ENCODE results near the gene ZNF853.
"Not testable (repeated sequence)": the region's sequence is repeated elsewhere in the genome, so short reads cannot be mapped to it uniquely, and the experiment has no call there.

ZNF853 gene

DNA sequence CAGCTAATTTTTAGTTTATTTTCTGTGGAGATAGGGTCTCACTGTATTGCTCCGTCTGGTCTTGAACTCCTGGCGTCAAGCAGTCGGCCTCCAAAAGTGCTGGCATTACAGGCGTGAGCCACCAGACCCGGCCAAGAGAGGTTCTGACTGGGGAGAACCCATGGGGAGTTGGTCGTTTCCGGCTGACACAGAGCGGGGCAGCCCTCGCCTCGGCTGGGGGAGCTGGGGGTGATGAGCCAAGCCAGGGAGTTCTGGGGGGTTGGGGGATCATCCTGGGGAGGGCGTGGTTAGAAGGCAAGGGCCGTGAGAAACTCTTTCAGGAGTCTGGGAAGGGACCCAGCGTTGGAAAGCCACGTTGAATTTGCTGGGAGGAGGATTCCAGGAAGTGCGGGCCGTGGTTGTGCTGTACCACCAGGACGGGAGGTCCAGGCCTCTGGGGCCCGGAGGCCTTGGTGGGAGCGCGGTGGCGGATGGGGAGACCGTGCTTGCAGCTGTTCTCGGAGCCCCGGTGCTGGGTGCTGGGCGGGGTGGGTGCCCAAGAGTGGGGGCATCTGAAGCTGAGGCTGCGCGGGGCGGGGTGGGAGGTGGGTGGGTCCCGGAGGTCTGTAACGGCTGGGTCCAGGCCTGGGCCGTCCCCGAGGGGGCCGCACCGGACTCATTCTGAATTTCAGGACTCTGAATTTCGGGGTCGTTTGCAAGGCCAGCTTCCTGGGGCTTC is 8.4 kb upstream of the ZNF853 start:
- no peak for DNase-seq

DNA sequence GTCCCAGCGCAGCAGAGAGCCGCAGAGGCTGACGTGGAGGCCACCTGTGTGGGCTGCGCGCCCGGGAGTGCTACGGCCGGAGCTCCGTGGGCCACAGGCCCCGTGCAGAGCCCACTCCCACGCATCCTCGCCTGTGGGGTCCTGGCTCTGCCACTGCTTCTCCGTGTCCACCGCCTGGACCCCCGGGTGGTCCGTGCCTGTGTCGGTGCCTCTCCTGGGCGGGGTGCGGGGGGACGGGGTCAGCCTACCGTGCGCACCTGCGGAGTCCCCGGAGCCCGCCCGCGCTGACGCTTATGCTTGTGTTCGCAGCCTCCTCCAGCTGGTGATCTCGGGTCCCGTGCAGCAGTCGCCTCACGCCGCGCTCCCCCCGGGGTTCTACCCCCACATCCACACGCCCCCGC is 7.8 kb upstream of the ZNF853 start:
- DNase-seq = no peak

DNA sequence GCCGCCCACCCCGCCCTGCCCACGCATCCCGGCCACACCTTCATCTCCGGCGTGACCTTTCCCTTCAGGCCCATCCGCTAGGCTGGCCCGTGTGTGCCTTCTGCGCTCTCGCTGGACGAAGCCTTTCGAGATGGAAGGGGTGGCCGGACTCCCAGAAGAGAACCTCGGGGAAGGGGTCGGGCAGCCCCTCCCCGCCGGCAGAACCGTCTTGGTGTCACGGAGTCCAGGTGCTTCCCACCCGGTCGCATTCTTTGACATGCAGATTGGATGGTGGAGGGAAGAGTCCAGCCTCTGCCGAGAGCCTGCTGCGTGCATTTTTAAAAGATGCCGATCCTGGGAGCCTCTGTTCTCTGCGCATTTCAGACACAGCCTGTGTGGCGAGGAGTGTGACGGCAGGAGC is 7.3 kb upstream of the ZNF853 start:
- DNase-seq = no peak

DNA sequence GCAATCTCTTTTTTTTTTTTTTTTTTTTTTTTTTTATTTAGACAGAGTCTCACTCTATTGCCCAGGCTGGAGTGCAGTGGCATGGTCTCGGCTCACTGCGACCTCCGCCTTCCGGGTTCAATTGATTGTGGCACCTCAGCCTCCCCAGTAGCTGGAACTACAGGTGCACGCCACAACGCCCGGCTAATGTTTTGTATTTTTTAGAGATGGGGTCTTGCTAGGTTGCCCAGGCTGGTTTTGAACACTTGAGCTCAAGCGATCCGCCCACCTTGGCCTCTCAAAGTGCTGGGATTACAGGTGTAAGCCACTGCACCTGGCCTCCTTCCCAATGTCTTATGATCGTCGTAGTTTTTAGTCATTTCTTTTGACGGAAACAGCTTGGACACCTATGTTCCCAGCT is 6.6 kb upstream of the ZNF853 start:
- DNase-seq = no peak

DNA sequence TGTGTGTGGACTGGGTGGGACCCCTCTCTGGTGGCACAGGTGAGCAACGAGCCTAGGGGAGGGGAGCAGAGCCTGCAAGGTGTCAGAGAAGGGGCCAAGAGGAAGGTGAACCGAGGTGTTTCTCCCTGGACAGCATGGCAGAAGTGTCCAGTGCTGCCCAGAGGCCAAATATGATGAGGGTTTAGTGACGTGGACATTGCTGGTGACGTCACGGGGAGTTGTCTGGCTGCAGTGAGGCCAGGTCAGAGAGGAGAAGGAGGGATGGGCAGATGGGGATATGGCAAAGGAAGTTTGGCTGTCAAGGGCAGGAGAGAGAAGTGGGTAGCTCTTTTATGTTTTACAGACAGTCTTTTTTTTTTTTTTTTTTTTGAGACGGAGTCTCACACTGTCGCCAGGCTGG is 2.6 kb upstream of the ZNF853 start:
- no peak for DNase-seq

DNA sequence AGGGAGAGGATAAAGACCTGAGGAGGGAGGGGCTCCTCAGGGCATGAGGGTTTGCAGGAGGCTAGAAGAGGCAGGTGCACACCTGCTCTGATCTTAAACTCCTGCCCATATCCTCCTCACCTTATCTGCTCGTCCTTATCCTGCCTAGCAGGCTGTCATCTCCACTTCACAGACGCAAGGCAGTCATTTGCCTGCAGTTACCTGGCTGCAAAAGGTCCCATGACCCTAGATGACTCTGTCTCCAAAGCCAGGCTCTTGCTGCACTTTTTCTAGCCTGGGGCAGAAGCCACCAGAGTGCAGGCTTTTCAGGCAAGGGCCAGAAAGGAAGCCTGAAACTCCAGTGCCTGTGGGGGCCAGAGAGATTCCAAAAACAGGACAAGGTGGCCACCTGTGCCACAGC is 1.7 kb upstream of the ZNF853 start:
- no peak for DNase-seq

DNA sequence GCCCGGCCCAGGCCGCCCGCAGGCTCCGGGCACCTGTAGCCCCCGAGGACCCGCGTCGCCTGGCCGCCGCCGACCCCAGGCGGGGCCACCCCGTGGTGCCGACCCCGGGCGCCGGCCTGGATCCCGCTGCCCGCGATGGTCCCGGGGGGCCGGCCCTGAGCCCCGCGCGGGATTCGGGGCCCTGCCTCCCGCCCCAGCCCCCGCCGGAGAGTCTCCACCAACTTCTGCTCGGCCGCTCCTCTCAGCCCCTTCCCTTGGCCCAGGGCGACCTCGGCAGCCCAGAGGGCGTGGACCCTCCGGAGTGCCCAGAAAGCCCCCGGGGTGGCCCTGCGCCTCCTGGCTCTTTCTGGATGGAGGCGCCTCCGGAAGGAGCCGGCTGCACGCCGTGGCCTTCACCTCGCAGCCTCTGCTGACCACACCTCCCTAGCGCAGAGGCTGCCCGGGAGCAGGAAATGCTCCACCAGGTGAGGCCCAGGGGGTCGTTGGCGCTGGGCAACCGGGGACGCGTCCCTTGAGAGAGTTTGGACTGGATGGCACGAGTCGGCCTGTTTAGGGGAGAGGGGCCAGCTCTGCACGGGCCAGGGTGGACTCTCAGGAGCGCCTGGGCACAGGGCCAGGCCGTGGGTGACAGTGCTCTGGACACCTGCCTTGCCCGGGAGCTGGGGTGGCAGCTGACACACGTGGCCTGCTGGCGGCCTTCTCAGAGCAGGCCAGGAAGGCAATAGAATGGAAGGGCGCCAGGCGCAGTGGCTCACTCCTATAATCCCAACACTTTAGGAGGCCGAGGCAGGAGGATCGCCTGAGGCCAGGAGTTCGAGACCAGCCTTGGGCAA is 529 bp downstream of the ZNF853 start:
- no peak for DNase-seq

DNA sequence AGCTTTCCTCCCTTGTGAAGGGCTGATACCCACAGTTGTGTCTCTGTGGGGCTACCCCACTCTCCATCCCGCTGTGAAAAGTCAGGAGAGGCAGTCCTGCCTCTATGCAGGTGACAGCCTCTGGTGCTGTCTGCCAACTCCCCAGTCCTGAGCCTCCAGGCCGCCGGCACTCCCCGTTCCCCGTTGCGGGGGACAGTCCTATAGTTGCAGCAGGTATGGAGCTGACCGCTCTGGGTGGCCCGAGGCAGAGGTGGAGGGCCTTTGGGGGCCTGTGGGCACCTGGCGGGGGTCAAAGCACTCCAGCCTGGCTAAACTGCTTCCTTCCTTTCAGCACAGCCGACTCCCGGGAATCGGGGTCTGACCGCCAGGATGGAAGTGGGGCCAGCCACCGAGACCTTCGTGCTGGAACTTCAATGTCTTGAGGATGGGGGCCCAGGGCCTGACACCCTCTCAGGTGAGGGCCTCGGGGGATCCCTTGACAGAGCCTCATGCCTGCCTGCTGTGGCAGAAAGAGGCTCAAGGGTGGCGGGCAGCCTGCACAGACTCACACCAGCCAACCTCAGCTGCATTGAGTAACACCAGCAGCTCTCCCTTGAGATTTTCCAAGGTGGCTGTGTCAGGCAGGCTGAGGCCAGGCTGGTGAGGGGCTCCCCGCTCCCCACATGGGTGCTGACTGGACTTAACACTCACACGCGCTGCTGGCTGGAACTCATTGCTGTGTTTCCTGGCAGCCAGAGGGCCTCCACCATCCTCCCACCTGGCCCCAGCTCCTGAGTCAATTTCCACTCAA is 1.6 kb downstream of the ZNF853 start:
- DNase-seq = no peak

DNA sequence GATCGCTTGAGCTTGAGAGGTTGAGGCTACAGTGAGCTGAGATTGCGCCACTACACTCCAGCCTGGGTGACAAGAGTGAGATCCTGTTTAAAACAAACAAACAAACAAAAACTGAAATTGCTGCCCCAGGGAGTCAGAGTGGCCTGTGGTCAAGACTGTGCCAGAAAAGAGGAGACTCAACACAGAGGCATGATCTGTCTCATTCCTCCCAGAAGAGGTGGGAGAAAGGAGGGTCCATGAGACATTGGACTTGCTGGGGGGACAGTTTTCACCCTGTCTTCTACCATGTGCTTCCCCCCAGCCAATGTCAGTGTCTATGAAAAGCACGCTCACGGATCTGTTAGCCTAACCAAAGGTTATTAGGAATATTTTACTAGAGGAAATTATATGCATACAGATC is 3.2 kb downstream of the ZNF853 start:
- no peak for DNase-seq

DNA sequence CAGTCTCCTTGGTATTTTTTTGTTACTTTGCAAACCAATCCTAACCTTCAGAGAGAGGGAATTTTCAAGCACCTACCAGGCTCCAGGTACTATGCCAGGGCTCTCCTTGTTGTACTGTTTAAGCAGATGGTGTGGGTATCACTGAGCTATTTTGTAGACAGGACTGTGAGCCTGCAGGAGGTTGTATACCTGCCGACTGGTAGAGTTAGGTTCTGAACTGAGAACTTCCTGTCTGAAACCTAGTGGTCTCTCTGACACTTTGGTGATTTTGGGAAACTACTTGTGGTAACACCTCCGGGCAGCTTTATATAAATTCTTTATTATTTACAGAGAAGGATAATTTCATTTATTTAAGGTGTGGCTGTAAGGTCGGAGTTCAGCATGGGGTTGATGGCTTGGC is 4.6 kb downstream of the ZNF853 start:
- no peak for DNase-seq

DNA sequence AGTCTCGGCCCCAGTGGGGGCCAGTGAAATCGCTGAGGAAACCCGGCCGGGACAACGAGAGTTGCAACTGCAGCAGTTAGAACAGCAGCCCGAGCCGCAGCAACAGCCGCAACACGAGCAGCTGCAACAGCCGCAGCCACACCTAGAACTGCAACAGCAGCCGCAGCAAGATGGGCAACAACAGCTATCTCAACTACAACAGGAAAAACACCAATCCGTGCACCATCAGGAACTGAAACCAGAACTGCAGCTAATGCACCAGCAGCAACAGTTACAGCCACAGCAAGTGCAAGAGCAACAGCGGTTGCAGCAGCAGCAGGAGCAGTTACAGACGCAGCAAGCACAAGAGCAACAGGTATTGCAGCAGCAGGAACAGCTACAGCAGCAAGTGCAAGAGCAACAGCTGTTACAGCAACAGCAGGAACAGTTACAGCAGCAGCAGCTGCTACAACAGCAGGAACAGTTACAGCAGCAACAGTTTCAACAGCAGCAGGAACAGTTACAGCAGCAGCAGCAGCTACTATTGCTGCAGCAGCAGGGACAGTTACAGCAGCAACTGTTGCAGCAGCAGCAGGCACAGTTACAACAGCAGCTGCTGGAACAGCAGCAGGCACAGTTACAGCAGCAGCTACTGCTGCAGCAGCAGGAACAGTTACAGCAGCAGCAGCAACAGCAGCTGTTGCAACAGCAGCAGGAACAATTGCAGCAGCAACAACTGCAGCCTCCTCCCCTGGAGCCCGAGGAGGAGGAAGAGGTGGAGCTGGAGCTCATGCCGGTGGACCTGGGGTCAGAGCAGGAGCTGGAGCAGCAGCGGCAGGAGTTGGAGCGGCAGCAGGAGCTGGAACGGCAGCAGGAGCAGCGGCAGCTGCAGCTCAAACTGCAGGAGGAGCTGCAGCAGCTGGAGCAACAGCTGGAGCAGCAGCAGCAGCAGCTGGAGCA is 6.1 kb downstream of the ZNF853 start:
- no peak for DNase-seq

DNA sequence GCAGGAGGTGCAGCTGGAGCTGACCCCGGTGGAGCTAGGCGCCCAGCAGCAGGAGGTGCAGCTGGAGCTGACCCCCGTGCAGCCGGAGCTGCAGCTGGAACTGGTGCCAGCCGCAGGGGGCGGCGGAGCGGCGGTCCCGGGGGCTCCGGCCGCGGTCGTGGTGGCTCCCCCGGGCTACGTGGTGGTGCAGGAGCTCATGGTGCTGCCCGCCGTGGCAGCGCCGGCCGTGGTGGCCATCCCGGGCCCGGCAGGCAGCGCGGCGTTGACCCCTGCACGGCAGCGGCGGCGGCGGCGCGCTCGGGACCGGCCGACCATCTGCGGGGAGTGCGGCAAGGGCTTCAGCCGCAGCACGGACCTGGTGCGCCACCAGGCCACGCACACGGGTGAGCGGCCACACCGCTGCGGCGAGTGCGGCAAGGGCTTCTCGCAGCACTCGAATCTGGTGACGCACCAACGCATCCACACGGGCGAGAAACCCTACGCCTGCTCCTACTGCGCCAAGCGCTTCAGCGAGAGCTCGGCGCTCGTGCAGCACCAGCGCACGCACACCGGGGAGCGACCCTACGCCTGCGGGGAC is 6.8 kb downstream of the ZNF853 start:
- DNase-seq = no peak

DNA sequence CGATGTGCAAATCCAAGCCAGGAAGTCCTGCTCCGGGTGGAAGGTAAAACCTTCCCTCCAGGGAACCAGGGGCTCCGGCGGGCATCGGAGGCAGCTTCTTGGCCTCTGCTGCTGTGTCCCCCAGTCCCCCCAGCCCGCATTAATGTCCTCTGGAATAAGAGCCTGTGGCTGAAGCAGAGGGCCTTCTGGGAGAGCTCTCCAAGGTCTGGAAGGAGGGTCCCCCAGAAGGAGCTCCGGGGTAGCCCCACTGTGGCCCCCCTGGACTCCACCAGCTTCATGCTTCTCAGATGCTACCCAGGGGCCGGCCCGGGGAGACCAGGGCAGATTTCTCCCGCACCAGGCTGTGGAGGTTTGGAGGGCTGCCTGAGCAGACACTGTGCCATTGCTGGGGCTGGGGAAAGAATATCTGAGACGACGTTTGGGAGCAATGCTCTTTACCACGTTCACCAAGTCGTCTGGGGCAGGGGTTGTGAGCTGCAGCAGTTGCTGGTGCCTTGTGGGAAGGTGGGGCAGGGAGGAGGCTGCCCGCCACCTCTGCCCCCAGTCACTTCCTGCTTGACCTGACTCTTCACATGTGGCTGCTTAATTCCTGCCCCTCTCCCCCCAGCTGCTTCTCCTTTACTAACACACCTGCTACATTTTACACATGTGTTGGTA is 8.3 kb downstream of the ZNF853 start:
- no peak for DNase-seq

DNA sequence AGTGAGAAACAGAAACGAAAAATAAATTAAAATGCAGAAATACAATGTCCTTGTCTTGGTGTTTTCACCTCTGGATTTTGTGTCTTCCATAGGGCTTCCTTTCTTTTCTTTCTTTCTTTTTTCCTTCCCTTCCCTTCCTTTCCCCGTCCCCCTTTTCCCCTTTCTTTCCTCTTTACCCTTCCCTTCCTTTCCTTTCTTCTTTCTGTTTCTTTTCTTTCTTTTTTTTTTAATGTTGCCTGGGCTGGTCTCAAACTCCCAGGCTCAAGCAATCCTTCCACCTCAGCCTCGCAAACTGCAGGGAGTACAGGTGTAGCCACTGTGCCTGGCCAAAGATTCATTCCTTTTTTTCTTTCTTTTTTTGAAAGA is 8.8 kb downstream of the ZNF853 start:
- no peak for DNase-seq

DNA sequence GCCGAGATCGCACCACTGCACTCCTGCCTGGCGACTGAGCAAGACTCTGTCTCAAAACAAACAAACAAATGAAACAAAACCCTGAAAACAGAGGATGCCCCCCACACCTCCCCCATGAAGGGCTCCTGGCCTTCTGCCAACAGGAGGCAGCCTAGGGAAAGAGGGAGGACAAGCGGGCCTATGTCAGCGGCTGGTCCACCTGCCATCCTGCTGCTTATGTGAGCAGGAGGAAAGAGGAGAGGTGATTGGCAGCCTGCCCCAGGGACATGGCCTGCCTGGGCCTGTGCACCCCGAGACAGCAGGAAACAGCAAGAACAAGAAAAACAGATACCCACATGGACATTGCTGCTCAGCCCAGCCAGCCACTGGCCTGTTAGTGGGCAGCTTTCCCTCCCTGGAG is 12.6 kb downstream of the ZNF853 start:
- DNase-seq = no peak

DNA sequence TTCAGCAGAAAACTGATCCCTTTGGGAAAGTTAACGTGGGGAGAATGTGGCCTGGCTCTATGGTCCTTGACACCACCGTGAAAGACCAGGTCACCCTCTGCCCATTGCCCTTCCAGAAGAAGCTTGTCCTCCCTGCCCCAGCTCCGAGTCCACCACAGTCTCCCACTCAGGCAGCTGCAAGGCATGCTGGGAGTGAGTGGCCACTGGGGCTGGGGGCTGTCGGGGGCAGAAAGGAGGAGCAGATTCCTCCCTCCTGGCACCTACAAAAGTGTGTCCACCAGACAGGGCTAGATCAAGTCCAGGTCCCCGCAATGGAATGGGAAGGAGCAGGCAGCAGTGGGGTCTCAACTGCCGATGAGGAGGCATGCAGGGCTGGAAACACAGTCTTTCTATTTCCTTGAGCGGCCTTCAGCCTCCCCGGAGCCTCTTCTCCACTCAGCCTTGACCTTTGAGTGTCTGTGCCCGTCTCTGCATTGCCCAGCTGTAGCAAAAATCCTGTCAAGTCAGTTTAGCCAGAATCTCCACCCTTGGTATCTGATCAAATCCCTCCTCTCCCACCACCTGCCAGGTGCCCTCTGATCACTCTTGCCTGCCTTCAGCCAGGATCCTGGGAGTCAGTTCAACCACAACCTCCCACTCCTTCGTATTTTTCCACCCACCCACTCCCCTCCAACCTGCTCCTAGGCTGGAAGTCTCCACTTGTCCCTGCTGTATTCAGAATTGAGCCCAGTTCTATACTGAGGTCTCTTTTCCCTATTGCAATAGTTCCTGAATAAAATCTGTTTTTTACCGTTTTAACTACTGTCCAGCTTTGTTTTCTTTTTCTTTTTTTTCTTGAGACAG is 14.8 kb downstream of the ZNF853 start:
- DNase-seq = no peak

DNA sequence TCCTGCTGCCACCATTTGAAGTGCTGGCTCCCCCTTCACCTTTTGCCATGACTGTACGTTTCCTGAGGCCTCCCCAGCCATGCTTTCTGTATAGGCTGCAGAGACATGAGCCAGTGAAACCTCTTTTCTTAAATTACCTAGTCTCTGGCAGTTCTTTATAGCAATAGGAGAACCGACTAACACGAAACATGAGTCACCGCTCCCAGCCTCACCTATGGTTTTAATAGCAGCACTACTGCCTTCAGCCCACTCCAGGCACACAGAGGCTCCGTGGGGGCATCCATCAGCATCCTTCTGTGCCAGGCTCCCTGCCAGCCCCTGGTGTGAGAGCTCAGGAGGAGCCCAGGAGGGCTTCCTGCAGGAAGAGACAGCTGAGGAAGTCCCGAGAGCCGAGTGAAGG is 16.2 kb downstream of the ZNF853 start:
- no peak for DNase-seq

DNA sequence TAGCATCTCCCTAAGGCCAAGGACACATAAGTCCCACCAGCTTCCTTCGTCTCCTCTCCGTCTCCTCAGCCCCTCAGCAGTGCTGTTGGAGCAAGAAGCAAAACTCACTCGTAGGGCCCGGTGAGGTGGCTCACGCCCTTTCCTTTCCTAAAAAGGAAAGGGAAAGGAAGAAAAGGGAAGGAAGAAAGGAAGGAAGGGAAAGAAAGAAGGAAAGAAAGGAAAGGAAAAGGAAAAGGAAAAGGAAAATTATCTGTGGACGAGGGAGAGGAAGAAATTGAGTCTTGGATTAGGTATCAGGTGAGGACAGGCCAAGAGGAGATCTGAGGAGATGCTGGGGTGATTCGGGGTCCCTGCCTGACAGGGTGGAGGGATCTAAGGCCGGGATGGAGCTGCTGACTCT is 18.6 kb downstream of the ZNF853 start:
- no peak for DNase-seq

DNA sequence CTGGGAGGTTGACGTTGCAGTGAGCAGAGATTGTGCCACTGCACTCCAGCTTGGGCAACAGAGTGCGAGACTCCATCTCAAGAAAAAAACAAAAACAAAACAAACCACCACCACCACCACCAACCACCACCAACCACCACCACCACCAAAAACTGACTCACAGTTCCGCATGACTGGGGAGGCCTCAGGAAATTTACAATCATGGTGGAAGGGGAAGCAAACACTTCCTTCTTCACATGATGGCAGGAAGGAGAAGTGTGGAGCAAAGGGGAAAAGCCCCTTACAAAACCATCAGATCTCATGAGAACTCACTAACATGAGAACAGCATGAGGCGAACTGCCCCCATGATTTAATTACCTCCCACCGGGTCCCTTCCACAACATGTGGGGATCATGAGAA is 19.6 kb downstream of the ZNF853 start:
- DNase-seq = not testable (repeated sequence)

DNA sequence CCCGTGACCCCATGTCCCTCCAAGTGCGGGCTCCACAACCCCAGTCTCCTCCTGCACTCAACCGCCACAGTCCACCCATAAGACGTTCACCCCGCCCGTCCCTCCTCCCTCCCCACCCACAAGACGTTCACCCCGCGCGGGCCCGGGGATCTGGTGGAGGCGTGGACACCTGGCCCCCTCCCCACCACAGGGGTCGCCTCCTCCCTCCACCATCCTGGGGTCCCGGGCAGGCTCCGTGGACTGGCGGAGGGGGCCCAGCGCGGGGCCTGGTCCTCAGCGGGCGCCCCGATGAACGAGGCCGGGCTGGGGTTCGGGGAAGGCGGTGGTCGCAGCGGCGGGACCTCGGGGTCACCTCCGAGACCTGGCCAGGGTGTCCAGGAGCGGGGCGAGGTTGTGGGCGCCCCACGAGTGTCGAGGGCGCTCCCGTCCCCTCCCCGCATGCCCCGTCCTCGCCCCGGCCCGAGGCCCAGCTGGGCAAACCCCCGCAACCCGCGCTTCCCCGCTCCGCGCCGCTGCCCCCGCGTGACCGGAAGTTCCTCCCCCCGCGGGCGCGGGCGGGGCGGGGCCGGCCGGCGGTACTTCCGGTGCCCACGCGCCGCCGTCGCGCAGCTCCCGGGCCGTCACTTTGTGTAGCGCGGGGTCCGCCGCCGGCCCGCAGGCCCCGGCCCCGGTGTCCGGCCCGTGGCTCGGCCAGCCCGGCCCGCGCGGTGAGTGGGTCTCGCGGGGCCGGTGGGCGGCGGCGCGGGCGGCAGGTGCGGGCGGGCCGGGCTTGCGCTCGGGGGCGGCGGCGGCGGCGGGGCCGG is 21.5 kb downstream of the ZNF853 start, which contains the start of gene ZNF316:
TSS of gene ZNF316 (plus strand) at position 578 of the 803 bp plus-strand sequence. CDS start 5,092 bp downstream, outside the sequence.
- no peak for DNase-seq
